HepG2 (cell line): ENCODE results near the gene MARCHF4. TPM values are rescaled to one million over a fixed set of nuclear protein-coding genes. Genes with fewer than 3 reads are reported as not detected.
A peak's percentile ranks its signal among the peaks of the same experiment; 100 is the strongest.

Experiments used
- BORCS8-MEF2B ChIP-seq: sonication (generic); formaldehyde crosslinking; IDR thresholded peaks from 2 replicates; pipeline ENCODE4 v1.8.0; 2022; ENCODE audit warnings: mild to moderate bottlenecking, missing genetic modification reagents
- ISX ChIP-seq: sonication (generic); formaldehyde crosslinking; conservative IDR thresholded peaks from 2 replicates; pipeline ENCODE4 v1.5.0; 2020; ENCODE audit warnings: missing genetic modification reagents
- KDM2A ChIP-seq: sonication (generic); formaldehyde crosslinking; IDR thresholded peaks from 2 replicates; pipeline ENCODE4 v1.4.0; 2020; ENCODE audit warnings: low read depth, missing genetic modification reagents, borderline replicate concordance
- KLF12 ChIP-seq: sonication (generic); formaldehyde crosslinking; IDR thresholded peaks from 2 replicates; pipeline ENCODE4 v1.4.0; 2020; ENCODE audit warnings: missing genetic modification reagents, borderline replicate concordance
- MBNL3 ChIP-seq: fragments of 250-450 bp; sonication (Bioruptor Pico); conservative IDR thresholded peaks from 2 replicates; pipeline ENCODE4 v1.8.0; 2022; ENCODE audit warnings: mild to moderate bottlenecking, inconsistent platforms
- NKX3-1 ChIP-seq: sonication (generic); formaldehyde crosslinking; IDR thresholded peaks from 2 replicates; pipeline ENCODE4 v1.5.0; 2020; ENCODE audit warnings: missing genetic modification reagents
- RXRA ChIP-seq: sonication (generic); formaldehyde crosslinking; IDR thresholded peaks from 2 replicates; pipeline ENCODE4 v1.5.1; 2020; ENCODE audit warnings: missing genetic modification reagents
- SIX4 ChIP-seq: sonication (generic); formaldehyde crosslinking; IDR thresholded peaks from 2 replicates; pipeline ENCODE4 v1.4.0; 2020; ENCODE audit warnings: missing genetic modification reagents
- SMAD1 ChIP-seq: sonication (generic); formaldehyde crosslinking; IDR thresholded peaks from 2 replicates; pipeline ENCODE4 v1.4.0; 2020; ENCODE audit warnings: missing genetic modification reagents, low read depth, mild to moderate bottlenecking, borderline replicate concordance
- SOX13 ChIP-seq, 3 experiments: fragments of 450-650 bp in 1 of 3; sonication (generic) in 1 of 3; formaldehyde crosslinking in 1 of 3; IDR thresholded peaks in 2 of 3; conservative IDR thresholded peaks in 1 of 3; 2 replicates each; pipeline versions ENCODE4 v1.5.0 to v1.6.1; 2016 to 2020; ENCODE audit warnings: antibody characterized with exemption in 1 of 3, mild to moderate bottlenecking in 1 of 3, missing compliant biosample characterization in 1 of 3, missing genetic modification reagents in 1 of 3, moderate library complexity in 1 of 3
- SP1 ChIP-seq, 2 experiments: fragments of 450-650 bp in 1 of 2; sonication (generic) in 1 of 2; formaldehyde crosslinking in 1 of 2; IDR thresholded peaks; 2 replicates each; pipeline versions ENCODE4 v1.4.0 to v1.6.1; 2016 to 2020; ENCODE audit warnings: missing genetic modification reagents in 1 of 2
- SP4 ChIP-seq: sonication (generic); formaldehyde crosslinking; IDR thresholded peaks from 2 replicates; pipeline ENCODE4 v1.8.1; 2023; ENCODE audit warnings: mild to moderate bottlenecking, missing genetic modification reagents
- TOE1 ChIP-seq: sonication (generic); formaldehyde crosslinking; IDR thresholded peaks from 2 replicates; pipeline ENCODE4 v1.4.0; 2020; ENCODE audit warnings: mild to moderate bottlenecking, missing genetic modification reagents
- ZC3H13 ChIP-seq: sonication (generic); formaldehyde crosslinking; IDR thresholded peaks from 2 replicates; pipeline ENCODE4 v1.8.1; 2023; ENCODE audit warnings: mild to moderate bottlenecking, missing genetic modification reagents, moderate library complexity
- ZFP1 ChIP-seq: IDR thresholded peaks from 2 replicates; pipeline ENCODE4 v1.6.1; 2016
- ZNF775 ChIP-seq: sonication (generic); formaldehyde crosslinking; IDR thresholded peaks from 2 replicates; pipeline ENCODE4 v1.4.0; 2020; ENCODE audit warnings: missing genetic modification reagents, mild to moderate bottlenecking, moderate library complexity, borderline replicate concordance
- ZNF792 ChIP-seq: IDR thresholded peaks from 2 replicates; pipeline ENCODE4 v1.6.1; 2016
- polyA plus RNA-seq, 8 experiments: library from polyadenylated mRNA; depleted of rRNA in 3 of 8; stranded (reverse) in 7 of 8; unstranded in 1 of 8; fragments of >200 nt; fragmentation: Illumina TruSeq in 4 of 8; extraction: Trizol in 4 of 8; gene quantifications; 2 replicates each; pipeline versions ENCODE4 v1.2.1 to v1.2.3, GENCODE V29; 2011 to 2016; ENCODE audit warnings: low read depth in 4 of 8, missing spikeins in 1 of 8, mixed read lengths in 1 of 8; ENCODE audit not compliant: insufficient read depth in 1 of 8
- total RNA-seq, 5 experiments: library from RNA; depleted of rRNA; stranded (reverse); fragments of >200 nt; fragmentation: Illumina TruSeq; extraction: Trizol; gene quantifications; 2 replicates each; pipeline ENCODE4 v1.2.3, GENCODE V29; 2016; ENCODE audit warnings: low read depth in 1 of 5
- TF ChIP-seq, protein P1 (sequence below): sonication (generic); formaldehyde crosslinking; IDR thresholded peaks from 2 replicates; pipeline ENCODE4 v1.4.0; 2020; ENCODE audit warnings: missing genetic modification reagents

MARCHF4 gene
- total and polyA plus RNA-seq, 2 of the 13 experiments (the other 11 are each of a cell fraction or from before 2014, with no cell fraction given), result not detected

DNA sequence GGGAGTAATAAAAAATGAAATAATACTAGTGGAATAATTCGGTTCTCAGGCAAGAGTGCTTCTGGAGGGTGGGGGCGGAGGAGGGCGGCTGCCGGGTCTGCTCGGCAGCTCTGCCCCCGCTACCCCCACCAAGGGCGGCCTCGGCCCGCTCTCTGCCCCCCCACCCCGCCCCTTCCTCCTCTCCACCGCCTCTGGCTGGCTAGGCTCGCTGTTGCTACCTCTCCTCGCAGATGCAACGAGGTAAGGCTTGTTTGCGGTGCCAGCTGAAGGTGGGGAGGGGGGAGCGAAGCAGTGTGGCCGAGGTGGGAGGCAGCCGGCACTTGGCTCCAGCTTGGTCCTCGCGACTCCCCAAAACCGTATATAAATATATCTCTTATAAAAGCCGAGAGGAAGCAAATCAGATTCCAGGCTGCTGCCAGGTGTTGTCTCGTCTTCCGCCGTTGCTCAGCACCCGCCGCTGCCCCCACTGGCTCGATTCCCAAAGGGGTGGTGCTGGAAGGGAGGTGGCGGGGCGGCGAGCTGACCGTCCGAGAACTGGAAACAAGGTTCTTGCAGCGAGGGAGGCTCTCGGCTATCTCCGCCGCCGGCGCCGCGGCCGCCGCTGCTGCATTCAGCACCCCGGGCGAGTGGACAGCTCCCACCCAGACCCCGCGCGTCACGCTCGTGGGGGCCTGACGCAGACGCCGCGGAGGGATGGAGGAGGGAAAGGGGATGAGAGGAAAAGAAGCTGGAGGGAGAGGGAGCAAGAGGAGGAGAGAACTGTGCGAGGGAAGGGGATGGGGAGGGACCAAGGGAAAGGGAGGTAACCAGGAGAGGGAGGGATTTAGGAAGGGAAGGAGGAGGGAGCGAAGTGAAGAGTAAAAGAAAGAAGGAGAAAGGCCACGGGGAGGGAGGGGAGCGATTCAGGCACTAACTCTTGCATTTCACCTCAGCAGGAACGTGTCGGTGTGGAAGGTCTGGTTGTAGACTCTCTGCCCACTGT is at the start of gene MARCHF4 (continued):
- no peak for TF ChIP-seq SOX13 (IDR thresholded peaks at IDR 0.05)
- TF ChIP-seq SOX13 (CRISPR knock-in tag; conservative IDR thresholded peaks at IDR 0.05 in 1 of 2, IDR thresholded peaks at IDR 0.05 in 1 of 2), result peak in 1 of 2 experiments; percentile 68; a peak in 2 of 4 replicates
- peak; percentile 93 for TF ChIP-seq NKX3-1 (CRISPR knock-in tag)
- TF ChIP-seq KDM2A, result peak; percentile 95
- peak; percentile 82; the same call in 1 of the 2 replicates for TF ChIP-seq SIX4
- peak; percentile 86 for TF ChIP-seq ZNF792 (CRISPR knock-in tag)
- TF ChIP-seq ZNF775, result 0 out of 2 replicates have a peak, but pooled peaks have one; percentile 72
- no peak for TF ChIP-seq MBNL3
- TF ChIP-seq, protein P1, sequence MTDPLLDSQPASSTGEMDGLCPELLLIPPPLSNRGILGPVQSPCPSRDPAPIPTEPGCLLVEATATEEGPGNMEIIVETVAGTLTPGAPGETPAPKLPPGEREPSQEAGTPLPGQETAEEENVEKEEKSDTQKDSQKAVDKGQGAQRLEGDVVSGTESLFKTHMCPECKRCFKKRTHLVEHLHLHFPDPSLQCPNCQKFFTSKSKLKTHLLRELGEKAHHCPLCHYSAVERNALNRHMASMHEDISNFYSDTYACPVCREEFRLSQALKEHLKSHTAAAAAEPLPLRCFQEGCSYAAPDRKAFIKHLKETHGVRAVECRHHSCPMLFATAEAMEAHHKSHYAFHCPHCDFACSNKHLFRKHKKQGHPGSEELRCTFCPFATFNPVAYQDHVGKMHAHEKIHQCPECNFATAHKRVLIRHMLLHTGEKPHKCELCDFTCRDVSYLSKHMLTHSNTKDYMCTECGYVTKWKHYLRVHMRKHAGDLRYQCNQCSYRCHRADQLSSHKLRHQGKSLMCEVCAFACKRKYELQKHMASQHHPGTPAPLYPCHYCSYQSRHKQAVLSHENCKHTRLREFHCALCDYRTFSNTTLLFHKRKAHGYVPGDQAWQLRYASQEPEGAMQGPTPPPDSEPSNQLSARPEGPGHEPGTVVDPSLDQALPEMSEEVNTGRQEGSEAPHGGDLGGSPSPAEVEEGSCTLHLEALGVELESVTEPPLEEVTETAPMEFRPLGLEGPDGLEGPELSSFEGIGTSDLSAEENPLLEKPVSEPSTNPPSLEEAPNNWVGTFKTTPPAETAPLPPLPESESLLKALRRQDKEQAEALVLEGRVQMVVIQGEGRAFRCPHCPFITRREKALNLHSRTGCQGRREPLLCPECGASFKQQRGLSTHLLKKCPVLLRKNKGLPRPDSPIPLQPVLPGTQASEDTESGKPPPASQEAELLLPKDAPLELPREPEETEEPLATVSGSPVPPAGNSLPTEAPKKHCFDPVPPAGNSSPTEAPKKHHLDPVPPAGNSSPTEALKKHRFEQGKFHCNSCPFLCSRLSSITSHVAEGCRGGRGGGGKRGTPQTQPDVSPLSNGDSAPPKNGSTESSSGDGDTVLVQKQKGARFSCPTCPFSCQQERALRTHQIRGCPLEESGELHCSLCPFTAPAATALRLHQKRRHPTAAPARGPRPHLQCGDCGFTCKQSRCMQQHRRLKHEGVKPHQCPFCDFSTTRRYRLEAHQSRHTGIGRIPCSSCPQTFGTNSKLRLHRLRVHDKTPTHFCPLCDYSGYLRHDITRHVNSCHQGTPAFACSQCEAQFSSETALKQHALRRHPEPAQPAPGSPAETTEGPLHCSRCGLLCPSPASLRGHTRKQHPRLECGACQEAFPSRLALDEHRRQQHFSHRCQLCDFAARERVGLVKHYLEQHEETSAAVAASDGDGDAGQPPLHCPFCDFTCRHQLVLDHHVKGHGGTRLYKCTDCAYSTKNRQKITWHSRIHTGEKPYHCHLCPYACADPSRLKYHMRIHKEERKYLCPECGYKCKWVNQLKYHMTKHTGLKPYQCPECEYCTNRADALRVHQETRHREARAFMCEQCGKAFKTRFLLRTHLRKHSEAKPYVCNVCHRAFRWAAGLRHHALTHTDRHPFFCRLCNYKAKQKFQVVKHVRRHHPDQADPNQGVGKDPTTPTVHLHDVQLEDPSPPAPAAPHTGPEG (CRISPR knock-in tag), result peak; percentile 52; the same call in 1 of the 2 replicates
- TF ChIP-seq ZFP1, result peak; percentile 78; the same call in 1 of the 2 replicates
- no peak for TF ChIP-seq TOE1
- TF ChIP-seq ZC3H13 (CRISPR knock-in tag), result peak; percentile 94
- peak; percentile 55; the same call in 1 of the 2 replicates for TF ChIP-seq KLF12 (CRISPR knock-in tag)
- peak; percentile 54; the same call in 1 of the 2 replicates for TF ChIP-seq SP4
- no peak for TF ChIP-seq RXRA (CRISPR knock-in tag)
- TF ChIP-seq ISX, result peak; percentile 89; the same call in 1 of the 2 replicates
- TF ChIP-seq SMAD1, result no peak
- peak; percentile 99 for TF ChIP-seq BORCS8-MEF2B (CRISPR knock-in tag)
- no peak for TF ChIP-seq SP1 (IDR thresholded peaks at IDR 0.05)
- TF ChIP-seq SP1 (CRISPR knock-in tag; IDR thresholded peaks at IDR 0.05), result 0 out of 2 replicates have a peak, but pooled peaks have one; percentile 42
